GM12878 (cell line): ENCODE data around the gene DIAPH3.

Experiments used
- EP300 ChIP-seq, 2 experiments: fragments of 150-350 bp in 1 of 2; IDR thresholded peaks; 2 replicates each; pipeline ENCODE4 v1.6.1; 2011 to 2012; ENCODE audit warnings: low read depth in 2 of 2, low read length in 2 of 2, borderline replicate concordance in 1 of 2, improper control_type of control experiment in 1 of 2, inconsistent platforms in 1 of 2; ENCODE audit not compliant: control insufficient read depth in 1 of 2
- POLR2A ChIP-seq: IDR thresholded peaks from 2 replicates; pipeline ENCODE4 v1.6.1; 2011; ENCODE audit warnings: low read depth, mild to moderate bottlenecking, low read length
- POLR2AphosphoS5 ChIP-seq: IDR thresholded peaks from 2 replicates; pipeline ENCODE4 v1.6.1; 2011; ENCODE audit warnings: mild to moderate bottlenecking, low read length, inconsistent platforms
- SKIL ChIP-seq: fragments of 450-650 bp; IDR thresholded peaks from 2 replicates; pipeline ENCODE4 v1.6.1; 2017; ENCODE audit warnings: mild to moderate bottlenecking, low read depth, inconsistent platforms; ENCODE audit not compliant: poor library complexity, severe bottlenecking

DNA sequence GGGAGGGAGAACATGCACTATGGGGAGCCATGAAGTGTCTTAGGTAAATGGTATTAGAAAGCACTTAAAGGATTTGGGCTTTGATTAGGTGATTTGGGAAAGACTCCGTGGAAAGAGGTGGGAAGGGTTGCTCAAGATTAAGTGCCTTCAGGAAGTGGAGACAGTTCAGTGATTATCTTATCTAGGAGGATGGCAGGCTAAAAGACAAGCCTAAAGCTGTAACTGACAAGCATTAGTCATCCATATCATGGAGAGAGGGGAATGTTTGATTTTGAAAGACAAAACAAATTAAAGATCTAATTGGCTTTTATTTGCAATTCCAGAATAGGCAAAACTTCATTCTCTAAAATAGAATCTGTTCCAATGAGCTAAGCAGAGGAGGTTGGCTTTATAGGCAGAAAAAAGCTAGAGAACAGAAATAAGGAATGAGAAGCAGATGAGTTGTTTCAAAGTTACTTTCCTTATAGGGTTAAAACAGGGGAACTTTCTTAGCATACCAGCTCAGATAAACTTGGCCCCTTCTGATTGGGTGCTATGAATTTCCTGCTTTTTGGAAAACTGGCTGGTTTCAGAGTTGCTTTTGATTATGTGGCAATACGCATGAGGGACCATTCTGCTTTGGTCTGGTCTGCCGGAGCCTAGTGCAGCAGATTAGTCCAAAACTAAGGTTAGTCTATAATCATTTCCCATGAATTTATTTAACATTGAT, 1.8 kb upstream of the DIAPH3 start:
- TF ChIP-seq POLR2AphosphoS5 = no peak
- no peak for TF ChIP-seq POLR2A
- TF ChIP-seq EP300 (IDR thresholded peaks at IDR 0.05; ENCODE audit: borderline replicate concordance in 1 of 2, control insufficient read depth in 1 of 2, low read depth in 2 of 2, low read length in 2 of 2) = no peak
- no peak for TF ChIP-seq SKIL
